ENCODE measurements around the gene NUDT1.
"Not testable (repeated sequence)": the region's sequence is repeated elsewhere in the genome, so short reads cannot be mapped to it uniquely, and the experiment has no call there.

The NUDT1 gene

DNA sequence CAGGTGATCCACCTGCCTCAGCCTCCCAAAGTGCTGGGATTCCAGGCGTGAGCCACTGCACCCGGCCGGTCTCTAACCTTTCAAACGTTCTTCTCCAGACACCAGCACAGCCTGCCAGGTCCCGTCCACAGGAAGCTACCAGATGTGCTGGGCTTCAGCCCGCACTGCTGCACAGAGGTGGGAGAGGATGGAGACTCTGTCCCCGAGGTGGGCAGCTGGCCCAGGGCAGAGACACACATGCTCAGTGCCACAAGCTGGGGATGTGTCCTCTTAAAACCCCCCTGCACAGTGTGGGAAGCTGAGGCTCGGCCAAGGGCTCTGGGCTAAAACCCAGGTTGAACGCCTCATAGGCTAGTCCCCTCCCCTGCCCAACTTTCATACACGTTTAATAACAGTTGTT lies 9.4 kb downstream of the NUDT1 start:
- DNase-seq: no peak

DNA sequence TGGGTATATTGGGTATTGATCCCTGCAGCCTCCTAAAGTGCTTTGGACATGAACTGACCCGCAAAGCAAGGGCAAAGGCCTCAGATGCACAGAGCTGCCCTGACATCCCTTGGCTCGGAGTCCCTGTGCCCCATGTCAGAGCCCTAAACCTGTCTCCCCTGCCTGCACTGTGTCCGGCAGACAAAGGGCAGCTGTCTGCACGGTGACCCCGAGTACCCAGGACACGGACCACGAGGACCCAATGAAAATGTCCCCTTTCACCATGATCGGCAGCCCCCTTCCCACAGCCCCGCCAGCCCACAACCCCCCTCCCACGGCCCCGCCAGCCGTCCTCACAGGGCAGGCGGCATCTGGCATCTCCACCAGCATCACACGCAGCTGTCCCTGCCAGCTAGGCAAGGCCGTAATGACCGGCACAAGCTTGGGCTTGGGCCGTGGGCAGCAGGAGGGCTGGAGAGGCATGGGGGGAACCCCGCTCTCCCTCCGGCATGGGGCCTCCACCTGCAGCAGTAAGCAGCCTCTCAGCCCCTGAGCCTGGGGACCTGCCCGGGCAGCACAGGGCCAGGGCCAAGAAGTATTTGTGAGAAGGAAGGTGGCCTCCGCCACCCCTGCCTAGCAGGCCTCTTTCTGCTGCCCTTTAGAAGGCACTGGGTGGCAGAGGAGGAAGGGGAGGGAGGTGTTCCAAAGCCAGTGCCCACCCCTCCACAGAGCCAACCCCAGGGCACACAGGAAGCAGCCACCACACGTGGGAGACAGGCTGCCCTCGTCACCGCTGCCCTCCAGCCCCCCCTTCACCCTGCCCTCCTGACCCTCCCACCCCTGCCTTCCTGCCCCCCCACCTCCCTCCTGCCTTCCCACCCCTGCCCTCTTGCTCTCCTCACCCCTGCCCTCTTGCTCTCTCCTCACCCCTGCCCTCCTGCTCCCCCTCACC lies 10.1 kb downstream of the NUDT1 start:
- DNase-seq: no peak

DNA sequence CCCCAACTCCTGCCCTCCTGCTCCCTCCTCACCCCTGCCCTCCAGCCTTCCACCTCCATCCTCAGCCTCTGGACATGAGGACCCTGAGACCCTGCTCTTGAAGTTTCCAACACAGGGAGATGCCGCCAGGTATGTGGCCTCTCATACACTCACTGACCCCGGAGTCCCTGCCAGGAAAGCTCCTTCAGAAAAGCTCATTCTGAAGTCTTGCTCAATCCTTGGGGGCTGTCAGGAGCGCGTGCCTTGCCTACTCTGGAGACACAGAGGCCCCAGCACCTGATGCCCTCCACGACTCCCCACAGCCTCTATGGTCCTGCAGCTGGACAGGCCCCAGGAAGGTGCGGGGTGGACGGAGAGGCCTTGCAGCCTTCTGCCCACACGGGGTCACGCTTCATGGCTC lies 11.0 kb downstream of the NUDT1 start:
- DNase-seq: no peak

DNA sequence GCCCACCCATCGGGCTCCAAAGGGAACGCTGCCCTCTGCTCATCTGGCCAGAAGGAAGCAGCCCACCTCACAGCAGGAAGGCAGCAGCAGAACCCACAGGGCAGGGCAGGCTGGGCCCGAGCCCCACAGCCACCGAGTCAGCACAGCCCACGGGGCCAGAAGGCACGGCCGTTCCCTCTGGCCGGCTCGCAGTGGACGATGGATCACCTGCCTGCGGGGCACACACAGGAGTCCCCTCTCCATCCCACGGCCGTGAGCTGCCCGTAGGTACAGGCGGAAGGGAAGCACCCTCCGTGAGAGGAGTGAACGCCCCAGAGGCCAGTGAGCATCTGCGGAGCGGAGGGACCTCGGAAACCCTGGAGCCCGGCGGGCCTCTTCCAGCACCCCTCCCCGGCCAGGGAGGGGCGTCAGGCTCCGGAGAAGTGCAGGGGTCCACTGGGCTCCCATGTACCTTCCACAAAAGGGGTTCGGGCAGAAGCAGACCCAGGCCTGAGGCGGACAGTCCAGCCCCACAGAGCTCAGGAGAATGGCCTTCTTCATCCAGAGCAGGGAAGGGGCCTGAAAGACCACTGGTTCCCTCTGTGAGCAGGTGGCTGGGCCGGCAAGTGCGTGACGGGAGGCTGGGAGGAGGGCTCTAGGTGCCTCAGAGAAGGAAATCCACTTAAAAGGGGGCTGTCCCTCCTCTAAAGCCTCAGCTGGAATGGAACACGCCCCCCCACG lies 11.7 kb downstream of the NUDT1 start:
- no peak for DNase-seq

DNA sequence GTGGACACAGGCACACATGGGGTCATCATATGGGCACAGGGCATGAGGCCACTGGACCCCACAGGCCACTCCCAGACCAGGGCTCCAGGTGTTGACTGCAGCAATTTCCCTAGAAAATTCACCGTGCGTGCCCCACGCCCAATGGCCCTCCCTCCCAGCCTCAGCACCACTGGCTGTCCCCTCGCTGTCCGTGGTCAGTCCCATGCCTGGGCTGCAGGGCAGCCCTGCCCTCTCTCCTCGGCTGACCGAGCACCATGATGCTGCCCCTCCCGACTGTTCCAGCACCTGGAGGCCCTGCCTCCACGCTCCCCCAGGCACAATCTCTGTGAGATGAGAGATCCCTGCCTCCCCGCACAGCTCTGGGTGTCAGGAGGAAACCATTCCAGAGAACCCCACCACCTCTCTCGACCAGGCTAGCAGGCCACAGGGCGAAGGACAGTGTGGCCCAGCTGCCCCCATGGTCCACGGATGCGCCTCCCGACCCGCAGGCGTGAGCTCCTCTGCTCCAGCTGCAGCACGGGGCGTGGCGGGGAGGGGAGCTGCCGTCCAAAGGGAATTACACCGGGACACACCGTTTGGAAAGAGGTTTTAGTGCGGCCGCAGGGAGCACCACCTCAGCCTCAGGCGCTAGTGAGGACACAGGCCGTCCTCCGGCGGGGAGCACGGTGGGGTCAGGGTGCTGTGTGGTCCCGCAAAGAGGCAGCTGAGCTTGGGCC lies 12.6 kb downstream of the NUDT1 start:
- DNase-seq: no peak

DNA sequence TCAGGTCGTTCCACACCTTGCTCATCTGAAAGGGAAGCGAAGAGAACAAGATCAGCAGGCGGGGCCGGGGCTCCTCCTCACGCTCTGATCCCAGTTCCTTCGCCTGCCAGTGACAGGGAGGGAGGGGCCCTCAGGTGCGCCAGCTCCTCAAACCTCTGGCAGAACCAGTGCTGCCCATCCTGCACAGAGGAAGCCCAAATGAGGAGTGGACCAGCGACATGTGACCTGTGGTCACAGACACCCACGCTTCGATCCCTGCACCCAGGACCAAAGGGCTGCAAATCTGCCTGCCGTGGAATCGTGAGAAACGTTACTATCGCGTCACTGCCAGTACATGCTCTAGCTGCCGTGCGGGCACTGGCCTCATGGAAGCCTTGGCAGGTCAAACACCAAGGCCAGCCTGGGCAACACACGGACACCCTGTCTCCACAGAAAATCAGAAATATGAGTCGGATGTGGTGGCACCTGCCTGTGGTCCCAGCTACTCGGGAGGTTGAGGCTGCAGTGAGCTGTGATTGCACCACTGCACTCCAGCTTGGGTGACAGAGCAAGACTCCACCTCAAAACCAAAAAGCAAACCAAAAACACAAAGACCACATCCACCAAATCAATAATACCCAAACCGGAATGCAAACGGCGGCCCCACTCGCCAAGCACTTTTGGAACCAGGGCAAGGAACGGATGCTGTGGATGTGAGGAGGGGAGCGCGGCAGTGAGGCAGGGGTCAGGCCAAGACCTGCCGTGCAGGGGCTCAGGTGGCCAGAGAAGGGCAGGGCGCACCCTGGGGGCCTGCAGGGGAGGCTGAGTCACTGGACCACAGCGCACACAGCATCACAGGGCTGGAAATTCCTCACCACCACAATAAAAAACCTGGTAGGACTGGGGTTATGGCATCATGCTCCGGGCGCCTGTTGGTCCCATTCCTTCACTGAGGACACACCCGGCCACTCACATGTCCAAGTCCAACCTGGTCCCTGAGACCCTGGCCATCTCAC lies 13.4 kb downstream of the NUDT1 start:
- no peak for DNase-seq

DNA sequence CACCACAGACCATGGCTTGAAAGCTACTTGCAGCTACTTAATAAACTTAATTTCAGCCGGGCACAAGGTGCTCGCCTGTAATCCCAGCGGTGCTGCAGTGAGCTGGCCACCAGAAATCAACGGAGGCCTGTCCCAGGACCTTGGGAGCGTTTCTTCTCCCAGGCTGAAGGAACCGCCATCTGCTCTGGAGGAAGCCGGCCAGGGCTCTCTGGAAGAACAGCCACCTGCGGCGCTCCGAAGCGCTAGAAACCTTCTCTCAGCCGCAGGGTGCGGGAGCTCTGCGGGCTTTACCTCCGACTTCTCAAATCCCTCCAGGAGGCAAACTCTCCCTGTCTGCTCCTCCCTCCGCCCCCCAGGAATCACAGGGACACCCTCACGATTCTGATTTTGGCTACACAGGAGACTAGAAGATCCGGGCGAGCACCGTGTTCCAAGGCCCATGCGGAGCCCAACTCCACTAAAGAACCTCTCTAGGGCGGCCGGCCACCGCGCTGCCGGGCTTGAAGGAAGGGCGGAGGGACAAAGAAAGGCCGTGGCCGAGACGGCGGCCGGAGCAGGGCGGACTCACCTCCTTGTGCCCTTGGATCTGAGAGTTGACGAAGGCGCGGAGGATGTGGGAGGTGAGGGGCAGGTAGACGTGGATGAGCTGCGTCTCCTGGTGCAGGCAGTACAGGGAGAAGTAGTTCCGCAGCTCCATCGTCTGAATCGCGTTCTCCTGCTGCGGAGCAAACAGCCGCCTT lies 14.4 kb downstream of the NUDT1 start:
- no peak for DNase-seq

DNA sequence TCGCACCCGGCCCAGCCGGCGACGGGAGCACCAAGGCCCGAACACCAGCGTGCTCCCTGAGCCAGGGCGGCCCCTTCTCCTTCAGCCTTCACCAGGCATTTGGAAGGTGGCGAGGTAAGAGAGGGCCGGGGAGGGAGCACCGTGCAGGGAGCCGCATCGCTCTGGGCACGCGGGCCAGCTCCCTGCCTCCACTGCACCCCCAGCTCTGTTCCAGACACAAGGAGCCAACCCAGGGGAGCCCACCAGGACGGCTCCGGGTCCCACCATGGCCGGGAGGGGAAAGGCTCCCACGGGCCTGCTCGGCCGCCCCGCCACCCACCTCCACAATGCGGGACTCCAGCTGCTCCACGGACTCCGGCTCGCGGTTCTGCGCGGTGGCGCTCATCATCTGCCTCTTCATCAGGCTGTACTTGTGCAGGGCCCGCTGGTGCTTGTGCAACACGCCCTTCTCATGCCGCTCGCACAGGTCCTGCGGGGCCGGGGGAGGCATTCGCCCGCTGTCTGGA lies 15.1 kb downstream of the NUDT1 start:
- no peak for DNase-seq

DNA sequence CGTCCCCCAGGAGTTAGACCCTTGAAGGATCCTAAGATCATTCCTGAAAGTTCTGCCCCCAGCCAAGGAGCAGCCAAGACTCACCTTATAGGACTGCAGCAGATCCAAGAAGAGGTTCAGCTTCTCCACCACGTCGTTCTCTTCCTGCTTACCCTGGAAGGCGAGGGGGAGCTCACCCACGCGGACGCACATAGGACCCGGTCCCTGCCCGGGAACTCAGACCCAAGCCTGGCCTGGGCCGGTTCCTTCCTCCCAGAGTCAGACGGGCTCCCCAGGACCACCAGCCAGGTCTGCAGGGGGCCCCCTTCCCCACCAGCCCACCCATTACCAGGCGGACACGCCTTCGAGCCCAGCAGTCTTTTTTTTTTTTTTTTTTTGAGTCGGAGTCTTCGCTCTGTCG lies 15.6 kb downstream of the NUDT1 start:
- DNase-seq: no peak

DNA sequence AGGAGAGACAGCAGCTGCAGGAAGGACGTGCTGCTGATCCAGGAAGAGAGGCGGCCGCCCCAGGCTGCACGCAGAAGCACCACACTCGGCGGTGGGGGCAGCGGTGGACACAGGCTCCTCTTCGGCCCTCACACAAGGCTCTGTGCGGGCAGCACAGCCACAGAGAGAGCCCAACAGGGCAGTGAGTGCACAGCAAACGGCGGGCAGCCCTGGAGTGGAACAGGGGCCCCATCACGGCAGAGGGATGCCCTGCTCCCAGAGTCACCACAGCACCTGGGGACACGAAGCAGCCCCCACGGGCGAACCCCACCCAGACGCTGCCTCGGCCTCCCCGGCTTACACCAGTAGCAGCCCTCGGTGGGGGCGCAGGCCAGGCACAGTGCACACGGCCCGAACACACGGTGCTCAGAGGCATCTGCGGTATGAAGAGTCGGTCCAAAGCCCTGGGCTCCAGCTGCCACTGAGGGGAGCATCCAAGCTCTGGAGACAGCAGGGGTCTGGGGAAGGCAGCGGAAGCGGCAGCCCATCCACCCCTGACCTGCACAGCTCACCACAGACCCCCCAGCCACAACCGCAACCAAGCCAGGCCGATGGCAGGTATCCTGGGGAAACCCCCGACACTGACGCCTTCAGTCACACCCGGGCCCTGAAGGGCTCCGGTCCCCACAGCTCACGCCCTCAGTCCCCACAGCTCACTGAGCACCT lies 16.8 kb downstream of the NUDT1 start:
- DNase-seq: no peak

DNA sequence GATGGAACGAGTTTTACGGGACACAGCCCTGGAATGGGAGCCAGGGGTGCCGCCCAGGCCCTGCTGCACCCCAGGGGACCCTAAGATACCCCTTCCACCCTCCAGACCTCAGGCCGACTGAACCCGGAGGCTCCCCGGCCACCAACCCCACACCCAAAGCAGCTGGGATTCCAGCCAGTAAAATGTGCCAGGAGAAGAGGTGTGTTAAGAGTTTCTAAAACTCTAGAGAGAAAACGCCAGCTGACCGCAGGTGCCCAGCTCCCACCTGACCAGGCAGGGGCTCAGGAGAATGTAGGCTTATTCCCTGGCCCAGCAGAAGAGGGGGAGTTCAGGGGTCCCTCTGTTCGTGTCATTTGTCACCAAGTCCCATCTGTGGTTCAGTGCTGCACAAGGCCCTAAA lies 17.5 kb downstream of the NUDT1 start:
- no peak for DNase-seq

DNA sequence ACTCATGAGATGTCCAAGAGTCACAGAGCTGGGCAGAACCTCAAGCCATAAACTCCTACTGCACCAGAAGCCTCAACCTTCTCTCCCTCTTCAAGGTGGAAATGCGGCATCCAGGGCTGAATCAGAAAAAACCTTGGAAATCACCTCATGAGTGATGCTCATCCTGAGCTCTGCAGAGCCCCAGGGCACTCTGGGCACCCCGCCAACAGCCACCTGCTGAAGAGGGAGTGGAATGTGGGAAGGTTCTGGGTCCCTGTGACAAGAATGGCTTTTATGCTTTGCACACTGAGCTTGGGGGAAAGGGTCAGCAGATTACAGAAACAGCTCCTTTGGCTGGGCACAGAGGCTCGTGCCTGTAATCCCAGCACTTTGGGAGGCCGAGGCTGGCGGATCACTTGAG lies 18.8 kb downstream of the NUDT1 start:
- no peak for DNase-seq

DNA sequence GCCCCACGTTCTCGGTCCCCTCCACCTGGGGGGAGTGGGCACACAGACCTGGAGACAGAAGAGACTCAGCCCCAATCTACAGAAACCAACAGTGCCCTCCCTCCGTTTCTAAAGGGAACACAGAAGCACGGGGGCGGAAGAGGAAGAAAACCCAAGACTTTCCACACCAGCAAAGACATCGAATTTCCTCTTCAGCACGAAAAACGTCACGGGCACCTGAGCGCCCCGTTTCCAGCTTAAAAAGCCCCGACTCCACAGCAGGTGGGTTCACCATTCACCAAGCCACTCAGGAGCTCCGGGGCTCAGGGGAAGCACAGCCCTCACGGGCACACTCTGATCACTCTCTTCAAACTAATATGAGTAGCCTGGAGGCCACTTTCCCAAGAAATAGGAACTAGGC lies 19.6 kb downstream of the NUDT1 start:
- DNase-seq: no peak

DNA sequence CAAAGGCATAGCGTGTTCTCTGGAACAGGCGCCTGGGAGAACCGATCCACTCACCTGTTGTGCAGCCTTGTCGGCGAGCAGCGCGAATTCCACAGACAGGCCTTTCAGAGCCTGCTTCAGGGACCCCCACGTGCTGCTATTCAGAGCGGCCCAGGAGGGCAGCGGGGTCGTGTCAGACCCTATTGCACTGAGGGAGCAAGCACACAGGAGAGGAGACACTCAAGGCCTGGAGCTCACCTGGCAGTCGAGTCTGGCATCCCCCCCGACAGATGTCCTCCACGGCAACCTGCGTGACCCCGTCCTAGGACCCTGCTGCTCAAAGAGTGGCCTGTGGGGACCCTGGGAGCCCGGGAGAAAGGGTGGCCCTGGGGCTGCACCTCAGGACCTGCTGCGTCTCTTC lies 21.1 kb downstream of the NUDT1 start:
- DNase-seq: no peak

DNA sequence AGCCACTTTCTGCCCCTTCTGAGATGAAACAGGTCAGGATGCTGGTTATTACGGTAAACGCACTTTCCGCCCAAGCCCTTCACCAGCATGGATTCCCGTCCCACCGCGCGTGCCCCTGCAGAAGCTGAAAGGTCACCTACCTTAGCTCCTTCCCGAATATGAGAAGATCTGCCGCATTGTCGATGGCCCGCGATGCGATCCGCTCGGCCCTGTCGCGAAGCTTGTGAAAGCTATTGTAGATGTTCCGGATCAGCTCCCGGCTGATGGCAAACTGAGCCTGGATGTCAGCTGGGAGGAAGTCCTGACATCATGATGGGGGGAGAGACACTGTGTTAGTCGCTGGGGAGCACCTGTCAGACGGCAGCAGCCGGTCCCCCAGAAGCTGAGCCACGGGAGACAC lies 22.1 kb downstream of the NUDT1 start:
- DNase-seq: no peak

DNA sequence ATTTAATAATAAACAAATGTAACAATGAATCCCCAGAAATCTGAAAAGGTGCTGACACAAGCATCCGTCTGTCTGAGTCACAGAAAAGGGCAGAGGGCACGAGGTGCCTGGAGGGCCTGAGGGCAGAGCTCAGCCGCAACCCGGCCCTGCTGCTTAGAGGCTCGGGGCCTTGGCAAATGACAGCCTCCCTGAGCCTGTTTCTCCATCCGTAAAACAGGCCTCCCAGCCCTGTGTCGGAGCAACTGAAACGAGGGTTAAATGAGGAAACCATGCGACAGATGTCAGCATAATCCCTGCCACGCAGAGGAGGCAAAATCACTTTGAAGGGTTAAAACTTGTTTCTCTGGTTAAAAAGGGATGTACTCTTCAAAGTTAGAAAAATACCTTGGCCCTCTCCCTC lies 24.9 kb downstream of the NUDT1 start:
- DNase-seq: no peak

DNA sequence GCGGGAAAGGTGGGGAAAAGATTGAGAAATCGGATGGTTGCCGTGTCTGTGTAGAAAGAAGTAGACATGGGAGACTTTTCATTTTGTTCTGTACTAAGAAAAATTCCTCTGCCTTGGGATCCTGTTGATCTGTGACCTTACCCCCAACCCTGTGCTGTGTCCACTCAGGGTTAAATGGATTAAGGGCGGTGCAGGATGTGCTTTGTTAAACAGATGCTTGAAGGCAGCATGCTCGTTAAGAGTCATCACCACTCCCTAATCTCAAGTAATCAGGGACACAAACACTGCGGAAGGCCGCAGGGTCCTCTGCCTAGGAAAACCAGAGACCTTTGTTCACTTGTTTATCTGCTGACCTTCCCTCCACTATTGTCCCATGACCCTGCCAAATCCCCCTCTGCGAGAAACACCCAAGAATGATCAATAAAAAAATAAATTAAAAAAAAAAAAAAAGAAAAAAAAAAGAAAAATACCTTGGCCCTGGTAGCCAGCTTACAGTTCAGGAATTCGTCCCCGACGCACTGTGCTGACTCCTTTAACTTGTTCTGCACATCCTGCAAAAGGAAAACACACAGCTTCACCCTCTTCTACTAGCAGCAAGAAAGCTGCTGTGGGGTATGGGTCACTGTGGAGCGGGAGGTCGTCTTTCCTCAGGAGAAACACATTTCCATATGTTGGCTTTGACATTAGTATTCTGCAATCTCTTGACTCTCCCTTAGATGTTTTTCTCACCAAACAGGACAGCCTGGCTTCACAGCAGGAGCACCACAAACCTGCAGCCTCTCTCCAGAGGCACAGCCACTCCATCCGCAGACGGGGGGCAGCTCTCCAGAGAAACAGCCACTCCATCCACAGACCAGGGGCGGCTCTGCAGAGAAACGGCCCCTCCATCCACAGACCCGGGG lies 27.3 kb downstream of the NUDT1 start:
- not testable (repeated sequence) for DNase-seq

DNA sequence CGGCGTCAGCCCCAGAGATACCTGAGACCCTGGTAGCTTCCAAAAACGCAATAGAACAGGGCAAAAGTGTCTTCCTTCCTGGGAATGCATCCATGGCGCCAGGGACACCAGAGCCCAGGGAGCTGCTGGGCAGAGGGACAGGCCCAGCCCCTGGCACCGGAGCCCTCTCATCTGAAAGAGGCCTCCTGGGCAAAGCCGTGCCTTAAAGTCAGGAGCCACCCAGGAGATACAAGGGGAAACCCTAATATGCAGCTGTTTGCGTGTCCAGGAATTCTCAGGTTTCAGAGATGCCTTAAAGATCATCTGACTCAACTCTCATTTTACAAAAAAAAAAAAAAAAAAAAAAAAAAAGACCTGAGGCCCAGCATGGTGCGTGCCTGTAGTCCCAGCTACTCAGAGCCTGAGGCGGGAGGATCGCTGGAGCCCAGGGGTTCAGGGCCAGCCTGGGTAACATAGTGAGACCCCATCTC lies 28.0 kb downstream of the NUDT1 start:
- no peak for DNase-seq

DNA sequence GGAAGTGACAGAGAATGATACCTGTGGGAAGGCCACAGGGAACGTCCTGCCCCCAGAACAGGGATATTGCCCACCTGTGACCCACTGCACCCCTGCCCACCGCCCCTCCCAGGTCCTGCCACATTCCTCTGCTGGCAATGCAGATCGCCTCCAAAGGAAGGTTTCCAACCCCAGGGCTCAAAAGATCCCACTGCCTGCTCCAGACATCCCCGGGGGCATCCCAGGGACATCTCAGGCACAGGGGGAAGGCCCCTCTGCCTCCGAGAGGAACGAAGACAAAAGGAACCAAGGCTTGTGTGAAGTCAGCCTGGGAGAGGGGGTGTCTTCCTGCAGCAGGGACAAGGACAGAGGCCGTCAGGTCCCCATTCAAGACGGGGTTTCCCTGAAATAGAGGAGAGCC lies 28.5 kb downstream of the NUDT1 start:
- DNase-seq: no peak

All from amniotic stem cell (primary cell).